ENCODE data around the gene TMED6.

Gene TMED6

DNA sequence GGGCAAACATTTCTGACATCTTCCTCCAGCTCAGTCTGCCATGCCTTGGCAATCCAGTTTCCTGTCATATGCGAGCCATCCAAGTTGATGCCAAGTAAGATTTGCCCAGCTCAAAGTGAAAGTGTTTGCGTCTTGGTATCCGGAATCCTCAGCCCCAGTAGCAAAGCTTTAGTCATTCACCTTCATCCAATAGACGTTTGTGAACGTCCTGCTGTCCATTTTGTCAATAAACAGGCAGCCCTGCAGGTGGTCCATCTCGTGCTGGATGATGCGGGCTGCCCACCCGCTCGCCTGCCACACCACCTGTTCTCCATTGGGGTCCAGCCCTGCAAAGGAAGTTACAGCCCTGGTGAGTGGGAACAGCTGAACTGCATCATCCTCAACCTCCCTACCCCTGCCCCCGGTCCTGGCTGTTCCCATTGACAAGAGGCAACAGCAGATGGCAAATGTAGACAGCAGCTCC, 22.7 kb downstream of the TMED6 start:
- DNase-seq: peak in 7 of 42 donors; percentile 6 to 35 (median 27)
- intact Hi-C loops (cut with DNase I): no loop called here

DNA sequence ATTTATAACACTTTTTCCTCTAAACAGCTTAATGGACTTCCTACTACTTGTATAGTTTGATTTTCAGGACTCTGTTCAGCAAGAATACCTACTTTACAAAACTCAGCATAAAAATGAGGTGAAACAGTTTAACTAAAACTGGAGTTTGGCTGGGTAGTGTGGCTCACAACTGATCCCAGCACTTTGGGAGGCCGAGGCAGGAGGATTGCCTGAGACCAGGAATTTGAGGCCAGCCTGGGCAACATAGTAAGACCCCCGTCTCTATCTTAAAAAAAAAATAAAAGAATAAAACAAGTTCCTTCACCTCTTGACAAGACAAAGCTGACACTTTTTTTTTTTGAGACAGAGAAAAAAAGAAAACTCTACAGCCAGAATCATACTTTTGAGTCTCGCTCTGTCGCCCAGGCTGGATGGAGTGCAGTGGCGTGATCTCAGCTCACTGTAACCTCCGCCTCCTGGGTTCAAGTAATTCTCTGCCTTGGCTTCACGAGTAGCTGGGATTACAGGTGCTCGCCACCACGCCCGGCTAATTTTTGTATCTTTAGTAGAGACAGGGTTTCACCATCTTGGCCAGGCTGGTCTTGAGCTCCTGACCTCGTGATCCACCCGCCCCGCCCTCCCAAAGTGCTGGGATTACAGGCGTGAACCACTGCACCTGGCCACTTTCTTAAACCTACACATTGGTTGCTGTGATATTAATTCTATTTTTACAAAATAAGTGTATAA, 23.8 kb downstream of the TMED6 start:
- intact Hi-C loops (cut with DNase I): no loop called here
- DNase-seq: peak in 6 of 42 donors; percentile 7 to 25 (median 16)

DNA sequence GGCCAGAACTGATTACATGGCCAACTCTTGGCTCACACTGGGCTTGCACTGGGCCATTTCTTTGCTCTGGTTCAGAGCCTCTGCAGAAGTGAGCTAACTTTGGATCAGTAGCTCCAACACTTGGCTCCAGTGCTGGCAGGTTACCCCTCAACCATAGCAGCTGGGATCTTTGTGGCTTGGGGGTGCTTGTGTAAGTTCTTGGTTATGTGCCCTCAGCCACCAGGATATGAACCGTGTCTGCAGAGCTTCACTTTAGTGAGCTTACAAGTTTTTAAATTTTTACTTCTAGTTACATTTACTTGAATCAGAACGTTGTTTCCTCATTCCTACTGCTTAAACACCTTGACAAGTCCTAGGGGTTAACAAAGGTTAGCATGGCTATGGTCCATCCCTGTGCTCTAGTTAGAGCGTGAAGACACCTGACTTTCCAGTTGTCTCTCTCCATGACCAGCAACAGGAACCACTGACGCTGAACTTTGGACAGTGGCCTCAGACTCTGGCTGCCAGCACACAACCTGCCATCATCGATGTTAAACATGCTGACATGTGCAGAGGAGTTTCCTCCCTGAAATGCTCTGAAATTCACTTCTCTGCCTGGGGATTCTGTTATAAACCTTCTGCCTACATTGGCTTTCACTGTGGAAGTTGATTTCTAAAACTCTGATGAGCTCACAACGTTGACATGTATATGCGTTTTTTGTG, 25.3 kb downstream of the TMED6 start:
- intact Hi-C loops (cut with DNase I): no loop called here
- DNase-seq: peak in 4 of 42 donors; percentile 3 to 30 (median 18)

DNA sequence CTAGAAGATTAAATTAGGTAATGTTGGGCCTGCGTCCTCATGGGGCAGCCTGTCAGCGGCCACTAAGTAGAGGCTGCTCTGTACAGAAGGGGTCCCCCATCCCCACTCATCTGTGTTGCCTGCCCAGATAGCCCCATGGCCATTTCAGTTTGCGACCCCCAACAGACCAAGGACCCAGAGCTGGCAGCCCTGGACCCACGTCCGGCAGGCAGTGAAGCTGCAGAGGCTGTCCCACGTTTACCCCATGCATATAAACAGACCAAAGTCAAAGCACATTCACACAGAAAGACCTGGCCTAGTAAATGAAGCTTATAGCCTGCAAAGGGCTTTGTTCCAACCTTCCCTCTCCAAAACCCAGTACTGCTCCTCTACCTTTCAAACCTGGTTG, 25.8 kb downstream of the TMED6 start:
- peak in 5 of 42 donors; percentile 1 to 35 (median 22) for DNase-seq
- intact Hi-C loops (cut with DNase I): no loop called here

DNA sequence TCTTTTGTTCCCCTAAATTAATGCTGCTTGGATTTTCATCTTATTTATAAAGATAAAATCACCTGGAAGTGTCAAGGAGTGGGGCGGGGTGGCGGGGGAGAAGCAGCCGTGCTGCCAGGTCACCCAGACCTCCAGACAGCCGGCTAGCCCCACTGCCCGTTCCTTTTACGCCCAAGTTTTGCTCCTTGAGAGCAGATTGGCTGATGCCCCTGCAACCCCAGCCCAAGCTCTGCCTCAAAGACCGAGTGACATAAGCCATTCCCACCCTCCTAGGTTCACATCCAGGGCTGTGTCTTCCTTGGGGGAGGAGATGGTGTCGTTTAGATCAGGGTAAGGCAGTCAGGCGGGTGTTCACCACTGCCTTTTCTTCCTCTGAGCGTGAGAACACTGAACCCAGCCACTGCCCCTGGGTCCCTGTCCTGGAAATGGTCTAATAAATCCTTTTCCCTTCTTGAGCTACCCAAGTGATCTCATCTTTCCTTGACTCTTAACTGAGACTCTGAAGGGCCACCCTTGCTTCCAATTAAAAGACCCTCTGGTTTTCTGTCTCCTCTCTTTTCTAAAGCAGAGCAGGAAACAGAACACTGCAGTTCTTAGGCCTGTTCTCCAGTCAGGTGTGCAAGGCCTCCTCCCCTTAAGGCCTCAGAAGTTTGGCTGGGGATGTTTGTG, 26.9 kb downstream of the TMED6 start:
- peak in 3 of 42 donors; percentile 8 to 31 (median 22) for DNase-seq
- intact Hi-C loops (cut with DNase I): no loop called here

DNA sequence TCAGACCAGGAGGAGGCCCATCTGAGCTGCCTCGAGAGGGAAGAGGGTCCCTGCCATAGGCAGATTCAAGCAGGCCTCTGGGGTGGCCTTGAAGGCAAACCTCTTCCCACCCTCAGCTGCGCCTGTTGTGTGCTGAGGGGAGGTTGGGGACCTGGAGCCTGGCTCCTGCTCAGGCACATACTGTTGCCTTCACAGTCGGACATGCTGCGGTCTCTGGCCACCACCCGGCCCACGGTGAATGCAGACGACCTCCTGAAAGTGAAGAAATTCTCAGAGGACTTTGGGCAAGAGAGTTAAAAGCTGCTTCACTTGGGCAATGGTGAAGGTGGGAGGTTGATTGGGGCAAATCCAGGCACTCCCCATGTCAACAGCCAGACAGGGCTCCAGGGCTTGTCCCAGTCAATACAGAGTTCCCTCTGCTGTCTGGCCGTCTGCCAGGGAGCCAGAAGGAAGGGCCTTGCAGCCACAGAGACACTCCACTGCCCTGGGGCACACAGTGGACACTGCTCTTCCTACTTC, 27.5 kb downstream of the TMED6 start:
- intact Hi-C loops (cut with DNase I): no loop called here
- peak in 31 of 42 donors; percentile 24 to 73 (median 53) for DNase-seq

DNA sequence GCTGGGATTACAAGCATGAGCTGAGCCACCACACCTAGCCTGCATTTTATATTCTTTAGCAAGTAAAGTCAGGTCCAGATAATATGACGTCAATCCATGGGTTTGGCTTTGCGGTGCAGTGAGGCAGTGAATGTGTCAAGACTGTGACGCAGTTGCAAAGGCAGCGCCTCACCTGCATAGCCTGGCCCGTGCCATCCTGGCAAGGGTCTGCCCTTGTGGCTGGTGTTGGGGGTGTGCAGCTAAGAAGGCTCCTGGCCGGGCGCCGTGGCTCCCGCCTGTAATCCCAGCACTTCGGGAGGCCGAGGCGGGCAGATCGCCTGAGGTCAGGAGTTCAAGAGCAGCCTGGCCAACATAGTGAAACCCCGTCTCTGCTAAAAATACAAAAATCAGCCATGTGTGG, 28.2 kb downstream of the TMED6 start:
- intact Hi-C loops (cut with DNase I): no loop called here
- peak in 3 of 42 donors; percentile 2 to 29 (median 25) for DNase-seq

DNA sequence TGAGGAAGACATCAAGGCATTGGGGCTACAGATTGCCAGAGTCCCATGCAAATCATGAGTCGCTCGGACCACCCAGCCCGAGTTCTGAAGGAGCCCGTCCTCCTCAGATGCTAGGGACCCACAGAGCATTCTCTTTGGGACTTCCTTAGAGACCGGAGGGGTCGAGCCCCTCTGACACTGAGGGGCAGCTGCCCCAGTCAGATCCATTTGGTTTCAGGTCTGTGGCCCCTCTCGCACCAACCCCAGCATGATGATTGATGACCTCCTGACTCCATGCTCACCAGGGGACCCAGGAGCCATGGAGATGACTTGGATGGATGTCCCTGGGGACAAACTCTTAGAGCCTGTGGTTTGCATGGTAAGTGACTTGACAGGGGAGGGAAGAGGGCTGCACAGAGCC, 29.2 kb downstream of the TMED6 start:
- peak in 4 of 42 donors; percentile 3 to 15 (median 10) for DNase-seq
- intact Hi-C loops (cut with DNase I): no loop called here

DNA sequence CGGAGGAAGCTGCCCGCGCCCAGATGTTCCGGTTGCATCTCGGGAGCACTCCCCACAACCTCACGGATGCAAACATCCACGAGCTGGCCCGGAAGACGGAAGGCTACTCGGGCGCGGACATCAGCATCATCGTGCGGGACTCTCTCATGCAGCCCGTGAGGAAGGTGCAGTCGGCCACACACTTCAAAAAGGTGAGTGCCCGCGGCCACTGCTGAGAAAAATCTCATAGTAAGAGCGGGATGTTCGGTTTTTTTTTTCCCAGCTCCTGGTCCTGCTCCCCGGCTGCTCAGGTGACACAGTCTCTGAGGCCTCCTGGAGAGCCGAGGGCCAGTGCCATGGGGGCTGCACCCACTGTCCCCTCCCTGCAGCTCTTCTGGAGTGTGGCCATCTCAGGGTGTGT, 30.5 kb downstream of the TMED6 start:
- peak in 3 of 42 donors; percentile 2 to 39 (median 15) for DNase-seq
- intact Hi-C loops (cut with DNase I): no loop called here

DNA sequence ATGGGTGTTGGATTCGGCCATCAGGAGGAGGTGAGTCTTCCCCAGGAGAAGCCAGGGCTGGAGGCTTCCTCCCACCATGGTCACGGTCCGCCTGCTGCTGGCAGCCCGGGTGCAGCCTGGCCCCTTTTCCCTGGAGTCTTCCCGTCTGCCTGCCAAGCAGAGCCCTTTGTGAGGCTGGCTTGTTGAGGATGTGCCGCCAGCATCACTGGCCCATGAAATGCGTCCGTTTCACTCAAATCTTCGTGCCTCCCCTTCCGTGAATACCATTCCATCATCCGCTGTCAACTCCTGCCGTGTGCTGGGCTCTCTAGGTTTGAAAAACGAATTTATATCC, 30.9 kb downstream of the TMED6 start:
- intact Hi-C loops (cut with DNase I): no loop called here
- DNase-seq: peak in 4 of 42 donors; percentile 7 to 35 (median 22)

DNA sequence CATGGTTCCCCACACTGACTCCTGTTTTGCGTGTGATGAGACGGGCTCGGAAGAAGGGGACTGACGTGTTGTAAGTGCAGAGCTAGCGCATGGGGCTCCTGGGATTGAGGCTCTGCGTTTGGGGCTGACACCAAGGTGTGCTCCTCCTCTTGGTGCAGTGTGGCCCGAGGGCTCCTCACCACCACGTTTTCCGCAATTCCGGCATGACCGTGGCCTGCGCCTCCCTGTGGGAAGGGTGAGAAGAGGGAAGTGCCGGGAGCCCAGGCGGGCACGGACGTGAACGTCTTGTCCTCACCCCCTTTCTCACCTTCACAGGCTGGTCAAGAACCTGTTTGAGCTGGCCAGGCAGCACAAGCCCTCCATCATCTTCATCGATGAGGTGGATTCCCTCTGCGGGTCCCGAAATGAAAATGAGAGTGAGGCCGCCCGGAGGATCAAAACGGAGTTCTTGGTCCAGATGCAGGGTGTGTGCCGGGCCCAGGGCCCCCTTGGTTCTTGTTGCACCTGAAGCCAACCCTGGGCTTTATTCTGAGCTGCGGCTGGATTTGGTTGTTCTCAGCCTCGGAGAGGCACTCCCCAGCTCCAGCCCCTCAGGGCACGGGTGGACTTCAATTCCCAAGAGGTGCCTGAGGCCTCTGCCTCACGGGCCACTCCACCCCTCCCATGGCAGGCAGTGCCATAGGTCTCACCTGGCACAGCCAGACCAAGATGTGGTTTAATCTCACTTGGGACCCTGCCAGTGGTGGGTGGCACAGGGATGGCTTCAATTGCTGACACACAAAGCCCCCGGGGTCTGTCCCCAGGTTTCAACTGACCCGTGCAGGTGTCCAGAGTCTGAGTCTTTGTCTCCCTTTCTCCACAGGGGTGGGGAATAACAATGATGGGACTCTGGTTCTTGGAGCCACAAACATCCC, 31.5 kb downstream of the TMED6 start:
- intact Hi-C loops (cut with DNase I): no loop called here
- DNase-seq: peak in 3 of 42 donors; percentile 25 to 36 (median 29)

DNA sequence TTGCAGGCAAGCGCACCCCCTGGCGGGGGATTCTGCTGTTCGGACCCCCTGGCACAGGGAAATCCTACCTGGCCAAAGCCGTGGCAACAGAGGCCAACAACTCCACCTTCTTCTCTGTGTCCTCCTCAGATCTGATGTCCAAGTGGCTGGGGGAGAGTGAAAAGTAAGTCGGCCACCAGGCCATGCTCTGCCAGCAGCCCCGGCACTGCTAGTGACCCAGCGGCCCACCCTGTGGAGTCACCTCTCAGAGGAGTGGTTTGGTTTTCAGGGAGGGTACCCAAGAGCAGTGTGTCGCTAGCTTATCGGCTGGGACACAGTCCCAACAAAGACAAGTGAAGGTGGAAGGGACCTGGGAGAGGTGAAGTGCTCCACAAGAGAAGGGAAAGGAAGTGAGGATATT, 32.2 kb downstream of the TMED6 start:
- peak in 3 of 42 donors; percentile 9 to 23 (median 12) for DNase-seq
- intact Hi-C loops (cut with DNase I): no loop called here

DNA sequence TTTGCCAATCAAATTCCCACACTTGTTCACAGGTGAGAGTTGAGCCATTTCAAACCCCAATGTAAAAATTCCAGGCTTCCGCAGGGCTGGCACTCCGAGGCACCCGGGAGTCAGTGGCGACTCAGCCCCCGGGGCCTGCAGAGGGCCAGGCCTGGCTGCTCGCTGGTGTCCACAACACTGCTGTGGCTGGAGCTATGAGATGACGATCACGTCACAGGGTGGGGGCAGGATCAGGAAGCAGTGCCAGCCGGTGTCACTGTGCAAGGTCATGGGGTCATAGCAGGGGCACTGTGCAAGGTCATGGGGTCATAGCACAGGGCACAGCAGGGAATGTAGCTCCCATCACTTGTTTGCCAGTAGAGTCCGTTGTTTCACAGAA, 32.7 kb downstream of the TMED6 start:
- peak in 3 of 42 donors; percentile 7 to 30 (median 13) for DNase-seq
- intact Hi-C loops (cut with DNase I): no loop called here

DNA sequence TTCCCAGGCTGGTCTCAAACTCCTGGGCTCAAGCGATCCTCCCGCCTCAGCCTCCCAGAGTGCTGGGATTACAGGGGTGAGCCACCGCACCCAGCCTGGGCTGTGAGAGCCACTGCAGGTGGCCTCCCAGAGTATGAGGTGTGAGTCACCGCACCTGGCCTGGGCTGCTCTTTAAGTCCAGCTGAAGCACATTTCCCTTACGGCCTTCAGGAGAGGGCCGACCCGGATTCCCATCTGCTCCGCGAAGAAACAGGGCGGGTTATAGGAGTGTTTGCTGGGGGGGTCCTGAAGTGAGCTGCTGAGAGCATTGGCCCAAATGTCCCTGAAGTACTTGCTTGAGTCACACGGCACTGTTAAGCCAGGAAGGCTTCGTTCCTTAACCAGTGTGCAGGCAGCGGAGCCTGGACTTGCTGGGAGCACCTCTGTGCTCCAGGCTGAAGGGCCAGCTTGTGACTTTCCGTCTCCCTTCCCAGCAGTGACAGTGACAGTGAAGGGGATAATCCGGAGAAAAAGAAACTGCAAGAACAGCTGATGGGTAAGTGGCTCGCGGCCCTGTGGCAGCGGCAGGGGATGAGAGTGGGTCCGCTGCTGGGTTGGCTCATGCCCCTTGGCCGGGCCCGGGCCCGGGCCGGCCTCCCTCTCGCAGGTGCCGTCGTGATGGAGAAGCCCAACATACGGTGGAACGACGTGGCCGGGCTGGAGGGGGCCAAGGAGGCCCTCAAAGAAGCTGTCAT, 33.2 kb downstream of the TMED6 start:
- DNase-seq: peak in 4 of 42 donors; percentile 7 to 26 (median 16)
- intact Hi-C loops (cut with DNase I): no loop called here

DNA sequence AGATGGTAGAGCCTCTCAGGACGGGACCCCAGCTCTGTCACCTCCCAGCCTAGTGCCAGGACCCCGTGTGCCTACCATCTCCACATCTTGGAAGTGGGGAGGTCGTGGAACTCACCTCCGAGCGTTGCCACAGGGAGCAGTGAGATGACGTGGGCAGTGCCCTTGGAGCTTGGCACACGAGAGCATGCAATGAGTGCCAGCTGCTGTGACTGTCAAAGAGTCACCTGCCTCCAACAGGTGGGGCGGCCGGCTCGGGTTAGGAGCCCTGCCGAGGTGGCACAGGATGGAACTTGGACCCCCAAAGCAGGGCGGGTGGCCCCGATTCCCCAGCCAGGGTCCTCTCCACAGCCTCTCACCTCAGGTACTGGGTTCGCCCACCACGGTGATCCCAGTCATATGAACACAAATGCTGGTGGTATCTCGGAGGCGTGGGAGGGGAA, 35.0 kb downstream of the TMED6 start:
- intact Hi-C loops (cut with DNase I): no loop called here
- DNase-seq: peak in 3 of 42 donors; percentile 6 to 26 (median 7)

DNA sequence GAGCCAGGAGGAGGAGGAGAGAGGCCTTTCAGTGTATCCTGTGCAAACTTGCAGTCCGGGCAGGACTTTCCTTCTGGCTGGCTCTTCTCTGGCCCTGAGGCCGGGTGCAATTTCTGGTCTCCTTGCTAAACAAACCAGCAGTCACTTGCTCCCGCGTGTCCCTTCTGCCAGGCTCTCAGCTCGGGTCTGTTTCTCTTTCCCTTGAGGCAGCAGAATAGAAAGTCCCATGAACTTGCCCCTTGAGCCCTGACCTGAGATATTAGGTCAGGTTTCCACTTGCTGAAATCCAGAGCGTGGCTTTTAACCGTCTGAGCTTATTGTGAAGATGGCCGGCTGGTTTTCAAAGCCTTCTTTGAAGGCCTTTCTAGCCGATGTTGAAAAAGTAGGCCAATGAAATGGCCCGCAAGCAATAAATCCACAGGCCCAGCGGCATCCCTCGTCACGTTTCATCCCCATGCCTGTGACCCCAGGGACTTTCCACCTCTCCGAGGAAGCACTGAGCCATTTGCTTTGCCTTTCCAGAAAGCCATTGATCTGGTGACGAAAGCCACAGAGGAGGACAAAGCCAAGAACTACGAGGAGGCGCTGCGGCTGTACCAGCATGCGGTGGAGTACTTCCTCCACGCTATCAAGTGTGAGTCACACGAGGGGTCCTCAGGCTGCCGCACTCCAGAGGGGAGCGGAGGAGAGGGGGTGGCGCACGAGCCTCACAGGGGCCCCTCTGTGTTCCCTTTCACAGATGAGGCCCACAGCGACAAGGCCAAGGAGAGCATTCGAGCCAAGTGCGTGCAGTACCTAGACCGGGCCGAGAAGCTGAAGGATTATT, 35.9 kb downstream of the TMED6 start:
- DNase-seq: peak in 10 of 42 donors; percentile 21 to 65 (median 36)
- intact Hi-C loops (cut with DNase I): no loop called here

DNA sequence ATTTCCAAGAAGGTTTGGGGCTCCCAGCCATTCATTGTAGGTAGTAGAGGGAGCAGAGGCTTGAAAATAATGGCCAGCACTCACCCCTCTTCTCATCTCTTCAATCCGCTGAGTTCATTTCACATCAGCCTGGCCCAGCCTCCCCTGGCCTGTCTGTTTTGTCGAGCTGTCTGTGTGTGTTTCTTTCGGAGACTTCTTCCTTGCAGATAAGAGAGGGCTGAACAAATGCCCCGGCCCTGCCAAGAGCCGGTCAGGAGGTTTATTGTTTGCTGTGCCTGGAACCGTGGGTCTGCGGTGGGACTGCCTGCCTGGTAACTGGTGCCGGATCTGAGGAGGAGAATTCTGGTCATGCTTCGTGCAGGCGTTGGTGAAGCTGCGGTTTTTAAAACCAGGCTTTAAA, 37.1 kb downstream of the TMED6 start:
- DNase-seq: peak in 3 of 42 donors; percentile 12 to 24 (median 22)
- intact Hi-C loops (cut with DNase I): no loop called here

Measured in head of caudate nucleus (tissue), 42 donors.